Subcutaneous abdominal adipose tissue (tissue), 5 donors: ENCODE data around the gene PRDM16.

Experiments used
- H3K27ac ChIP-seq: one replicate; pipeline ENCODE4 v1.7.0; 2013; ENCODE audit warnings: low read depth, mild to moderate bottlenecking, inconsistent platforms, low read length, moderate library complexity
- H3K27me3 ChIP-seq, 5 donors: one replicate each; pipeline ENCODE4 v1.7.0; 2013; ENCODE audit warnings: low read length in 5 of 5, inconsistent platforms in 1 of 5; ENCODE audit not compliant: control insufficient read depth in 5 of 5, insufficient read depth in 4 of 5
- H3K36me3 ChIP-seq, 5 donors: one replicate each; pipeline ENCODE4 v1.7.0; 2013; ENCODE audit warnings: low read length in 5 of 5; ENCODE audit not compliant: control insufficient read depth in 5 of 5, insufficient read depth in 5 of 5
- H3K4me1 ChIP-seq, 5 donors: one replicate each; pipeline ENCODE4 v1.7.0; 2013; ENCODE audit warnings: low read length in 5 of 5, mild to moderate bottlenecking in 3 of 5, moderate library complexity in 1 of 5; ENCODE audit not compliant: control insufficient read depth in 5 of 5, insufficient read depth in 5 of 5
- H3K4me3 ChIP-seq, 5 donors: one replicate each; pipeline ENCODE4 v1.7.0; 2013; ENCODE audit warnings: low read length in 5 of 5, low read depth in 1 of 5
- H3K9ac ChIP-seq, 5 donors: one replicate each; pipeline ENCODE4 v1.7.0; 2013; ENCODE audit warnings: low read length in 5 of 5, mild to moderate bottlenecking in 4 of 5, moderate library complexity in 3 of 5
- H3K9me3 ChIP-seq, 5 donors: one replicate each; pipeline ENCODE4 v1.7.0; 2013; ENCODE audit warnings: low read length in 5 of 5; ENCODE audit not compliant: control insufficient read depth in 5 of 5
- donor health status: healthy.
- donor health status: healthy.
- donor health status: healthy.
- donor health status: healthy.
- donor health status: healthy.

The PRDM16 gene

DNA sequence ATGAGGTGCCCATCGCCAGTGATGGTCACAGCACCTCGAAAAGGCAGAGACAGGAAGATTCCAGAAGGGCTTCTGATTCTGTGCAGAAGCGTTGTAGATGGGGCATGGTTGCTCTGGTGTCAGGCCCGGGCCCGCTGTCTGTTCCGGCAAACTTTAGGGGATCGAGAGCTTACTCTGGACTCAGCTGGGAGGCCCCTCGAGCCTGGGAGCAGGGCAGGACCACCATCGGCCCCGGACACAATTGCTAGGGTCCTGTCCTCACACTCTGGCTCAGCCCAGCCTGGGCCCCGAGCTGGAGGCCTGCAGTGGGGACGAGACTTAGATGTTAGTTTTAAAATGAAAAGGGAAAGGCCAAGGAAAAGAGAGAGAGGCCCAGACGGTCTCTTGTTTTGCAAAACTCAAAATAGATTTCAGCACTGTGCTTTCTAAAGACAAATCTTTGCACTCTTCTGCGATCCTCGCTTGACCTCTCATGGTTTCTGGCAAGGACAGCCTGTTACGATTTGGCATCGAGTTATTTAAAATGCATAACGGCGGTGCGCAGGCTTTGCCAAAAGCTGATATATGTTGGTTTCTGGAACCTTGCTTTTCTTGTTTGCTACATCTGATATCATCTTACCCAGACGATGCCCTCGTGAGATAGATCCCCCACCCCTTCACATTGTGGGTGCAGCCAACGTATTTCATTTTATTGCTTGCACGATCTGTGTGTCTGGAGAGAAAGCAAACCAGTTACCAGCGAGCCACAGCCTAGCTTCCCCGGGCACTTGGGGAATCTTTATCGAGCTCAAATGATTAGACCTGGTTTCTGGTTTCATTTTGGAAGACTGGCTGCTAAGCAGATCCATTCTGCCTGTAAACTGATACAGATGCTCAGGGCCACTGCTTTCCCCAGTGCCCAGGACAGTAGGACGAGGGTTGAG, 58.0 kb downstream of the PRDM16 start:
- Histone ChIP-seq H3K9ac (peak overlapping the region in 1 of 5 donors; percentile 52), H3K9me3 (no peaks in the 10 kb centered on the region), H3K27ac (no peak overlapping the region), H3K36me3 (no peaks in the 10 kb centered on the region), H3K4me1 (peaks cover 6 to 44% (median 39%) of the 10 kb centered on the region in 5 donors), H3K4me3 (peak overlapping the region in 4 of 5 donors; percentile 11 to 59 (median 22)), H3K27me3 (peaks cover 0 to 5% (median 1%) of the 10 kb centered on the region in 5 donors)

DNA sequence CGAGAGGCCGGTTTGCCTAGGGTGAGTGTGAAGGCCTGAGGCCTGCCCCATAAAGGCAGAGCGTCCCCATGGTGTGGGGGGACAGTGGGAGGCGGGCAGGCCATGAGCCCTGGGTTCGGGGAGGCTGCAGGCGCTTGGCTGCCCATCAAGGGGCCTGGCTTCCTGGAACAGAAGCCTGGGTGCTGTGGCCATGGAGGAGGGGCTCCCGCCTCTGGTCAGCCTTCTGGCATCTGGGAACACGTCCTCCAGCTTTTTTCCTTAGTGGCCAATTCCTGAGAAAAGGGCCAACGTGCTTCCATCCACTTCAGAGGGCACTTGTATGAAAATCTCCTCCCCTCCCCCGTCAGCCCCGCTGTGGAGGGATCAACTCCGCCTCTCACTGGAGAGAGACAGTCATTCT, 58.7 kb downstream of the PRDM16 start:
- Histone ChIP-seq H3K9ac (peak overlapping the region in 1 of 5 donors; percentile 52), H3K36me3 (no peaks in the 10 kb centered on the region), H3K27me3 (peaks cover 0 to 6% (median 3%) of the 10 kb centered on the region in 5 donors), H3K9me3 (no peaks in the 10 kb centered on the region), H3K4me1 (peaks cover 6 to 44% (median 39%) of the 10 kb centered on the region in 5 donors), H3K4me3 (no peak overlapping the region), H3K27ac (no peak overlapping the region)

DNA sequence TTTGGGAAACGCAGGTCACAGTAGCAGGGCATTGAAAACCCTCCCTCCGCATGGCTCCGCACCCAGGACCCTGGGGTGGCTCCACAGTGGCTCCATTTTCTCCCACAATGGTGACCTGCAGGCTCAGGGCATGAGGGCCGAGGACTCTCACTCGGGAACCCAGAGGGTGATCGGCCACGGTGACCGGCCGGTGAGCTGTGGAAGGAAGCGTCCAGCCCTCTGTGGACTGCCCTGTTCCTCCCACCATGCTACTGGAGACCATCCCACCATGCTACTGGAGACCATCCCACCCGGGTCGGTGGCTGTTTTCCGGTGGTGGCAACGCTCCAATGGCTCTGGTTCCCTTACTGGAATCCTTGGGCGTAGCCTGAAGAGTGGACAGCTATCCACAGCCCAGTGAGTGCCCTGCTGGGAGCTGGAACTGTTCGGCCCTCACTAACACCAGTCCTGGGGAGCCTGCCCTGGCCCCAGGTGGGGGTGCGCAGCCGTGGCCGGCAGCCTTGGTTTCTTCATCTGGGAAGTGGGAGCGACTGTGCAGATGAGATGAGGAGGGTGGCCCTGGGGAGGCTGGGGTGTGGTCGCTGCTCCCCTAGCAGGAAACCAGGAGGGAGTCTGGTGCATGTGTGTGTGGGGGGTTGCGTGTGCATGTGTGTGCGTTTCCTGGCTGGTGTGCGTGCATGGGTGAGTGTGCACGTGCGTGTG, 59.6 kb downstream of the PRDM16 start:
- Histone ChIP-seq H3K36me3 (no peaks in the 10 kb centered on the region), H3K9me3 (no peaks in the 10 kb centered on the region), H3K9ac (no peak overlapping the region), H3K27ac (no peak overlapping the region), H3K4me3 (no peak overlapping the region), H3K27me3 (peaks cover 0 to 11% (median 3%) of the 10 kb centered on the region in 5 donors), H3K4me1 (peaks cover 6 to 44% (median 39%) of the 10 kb centered on the region in 5 donors)

- Histone ChIP-seq H3K4me1 (peaks cover 9 to 43% (median 37%) of the 10 kb centered on the region in 5 donors), H3K27ac (no peak overlapping the region), H3K4me3 (no peak overlapping the region), H3K9me3 (no peaks in the 10 kb centered on the region), H3K9ac (no peak overlapping the region), H3K36me3 (no peaks in the 10 kb centered on the region), H3K27me3 (peaks cover 0 to 15% (median 8%) of the 10 kb centered on the region in 5 donors)
These were observed 60.1 kb downstream of the PRDM16 start for GRCh38 chr1:3129133-3129490.

- Histone ChIP-seq H3K27ac (no peak overlapping the region), H3K4me1 (peaks cover 9 to 35% (median 33%) of the 10 kb centered on the region in 5 donors)
These were observed 61.3 kb downstream of the PRDM16 start for GRCh38 chr1:3130268-3130667.

GRCh38 chr1:3132660-3133059, 63.7 kb downstream of the PRDM16 start:
- no peak overlapping the region for H3K27ac ChIP-seq
- H3K9me3 ChIP-seq, result no peaks in the 10 kb centered on the region
- peaks cover 2 to 18% (median 13%) of the 10 kb centered on the region in 5 donors for H3K4me1 ChIP-seq
- no peaks in the 10 kb centered on the region for H3K36me3 ChIP-seq
- no peak overlapping the region for H3K4me3 ChIP-seq
- H3K27me3 ChIP-seq, result peaks cover 11 to 35% (median 28%) of the 10 kb centered on the region in 5 donors
- no peak overlapping the region for H3K9ac ChIP-seq

More at GRCh38 chr1:3130268-3130667, 61.3 kb downstream of the PRDM16 start:
- H3K4me3 ChIP-seq, result no peak overlapping the region
- H3K9ac ChIP-seq, result no peak overlapping the region
- H3K36me3 ChIP-seq, result no peaks in the 10 kb centered on the region
- H3K9me3 ChIP-seq, result no peaks in the 10 kb centered on the region
- peaks cover 0 to 19% (median 12%) of the 10 kb centered on the region in 5 donors for H3K27me3 ChIP-seq

- peaks cover 0 to 7% (median 6%) of the 10 kb centered on the region in 5 donors for H3K4me1 ChIP-seq
- no peak overlapping the region for H3K27ac ChIP-seq
- no peaks in the 10 kb centered on the region for H3K9me3 ChIP-seq
- H3K36me3 ChIP-seq, result no peaks in the 10 kb centered on the region
- H3K27me3 ChIP-seq, result peaks cover 15 to 39% (median 35%) of the 10 kb centered on the region in 5 donors
- no peak overlapping the region for H3K4me3 ChIP-seq
- no peak overlapping the region for H3K9ac ChIP-seq
These were observed 64.7 kb downstream of the PRDM16 start for GRCh38 chr1:3133686-3134085.

DNA sequence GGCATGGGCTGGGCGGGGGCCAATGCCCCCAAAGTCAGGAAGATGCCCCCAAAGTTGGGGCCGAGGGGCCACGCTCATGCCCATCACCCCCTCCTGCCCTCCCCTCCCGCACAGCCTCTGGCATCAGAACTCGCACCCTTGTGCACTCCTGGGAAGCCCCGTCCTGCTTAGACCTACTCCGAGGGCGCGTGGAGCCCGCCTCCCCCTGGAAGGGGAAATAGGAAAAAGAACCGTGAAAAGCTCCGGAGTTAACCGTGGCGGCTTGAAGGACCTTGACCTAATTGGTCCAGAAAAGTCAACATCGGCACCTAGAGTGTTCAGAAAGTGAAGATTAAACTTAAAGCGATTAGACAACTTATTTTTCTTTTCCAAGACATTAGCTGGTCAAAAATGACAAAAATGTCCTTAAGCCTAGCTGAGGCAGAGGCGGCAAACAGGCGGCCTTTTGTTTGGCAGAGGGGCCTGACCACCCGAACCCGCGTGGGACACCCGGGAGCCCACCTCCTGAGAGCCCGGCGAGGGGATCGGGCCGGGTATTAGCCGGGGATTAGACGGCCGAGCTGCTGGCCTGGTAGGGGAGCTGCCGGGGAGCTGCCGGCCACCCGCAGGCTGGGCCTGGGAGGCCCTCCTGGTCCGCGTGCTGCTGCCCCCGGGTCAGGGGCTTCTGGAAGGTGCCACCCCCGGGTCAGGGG, 65.5 kb downstream of the PRDM16 start:
- Histone ChIP-seq H3K9ac (no peak overlapping the region), H3K4me1 (peaks cover 0 to 4% (median 2%) of the 10 kb centered on the region in 5 donors), H3K9me3 (no peaks in the 10 kb centered on the region), H3K4me3 (no peak overlapping the region), H3K36me3 (no peaks in the 10 kb centered on the region), H3K27me3 (peaks cover 21 to 43% (median 40%) of the 10 kb centered on the region in 5 donors), H3K27ac (no peak overlapping the region)

- no peak overlapping the region for H3K9ac ChIP-seq
These were observed 66.2 kb downstream of the PRDM16 start for GRCh38 chr1:3135073-3135702.

More at GRCh38 chr1:3135073-3135702, 66.2 kb downstream of the PRDM16 start:
- no peak overlapping the region for H3K27ac ChIP-seq
- no peaks in the 10 kb centered on the region for H3K36me3 ChIP-seq
- peaks cover 0 to 4% (median 2%) of the 10 kb centered on the region in 5 donors for H3K4me1 ChIP-seq
- peaks cover 27 to 50% (median 42%) of the 10 kb centered on the region in 5 donors for H3K27me3 ChIP-seq
- no peaks in the 10 kb centered on the region for H3K9me3 ChIP-seq
- no peak overlapping the region for H3K4me3 ChIP-seq
